Measurements from ENCODE around the gene PSORS1C2. TPM values are rescaled to one million over a fixed set of nuclear protein-coding genes. Genes with fewer than 3 reads are reported as not detected.
A peak's percentile ranks its signal among the peaks of the same experiment; 100 is the strongest.

Gene PSORS1C2
- total RNA-seq, 1 experiment from 2014 or later, result not detected

DNA sequence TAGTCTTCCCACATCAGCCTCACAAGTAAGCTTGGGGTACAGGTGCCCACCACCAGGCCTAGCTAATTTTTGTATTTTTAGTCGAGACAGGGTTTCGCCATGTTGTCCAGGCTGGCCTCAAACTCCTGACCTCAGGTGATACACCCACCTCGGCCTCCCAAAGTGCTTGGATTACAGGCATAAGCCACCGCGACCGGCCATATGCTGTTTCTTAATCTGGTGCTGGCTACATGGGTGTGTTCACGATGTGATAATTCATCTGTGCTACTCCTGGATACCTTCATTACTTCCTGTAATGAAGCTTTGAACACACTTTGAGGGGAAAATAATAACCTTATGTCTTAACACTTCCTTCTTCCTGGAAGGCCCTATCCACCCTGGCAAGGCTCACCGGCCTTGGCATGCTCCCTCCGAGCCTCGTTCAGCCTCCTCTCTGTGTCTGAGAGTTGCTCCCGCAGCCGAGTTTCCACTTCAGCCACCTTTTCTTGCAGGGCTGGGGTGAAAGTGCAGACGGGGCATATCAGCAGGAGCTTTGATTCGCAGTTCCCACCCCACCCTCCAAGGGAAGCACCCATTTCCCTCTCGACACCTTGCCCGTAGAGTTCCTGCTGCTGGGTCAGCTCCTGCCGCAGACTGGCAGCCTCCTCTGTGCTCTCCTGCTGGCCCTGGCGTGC, 5.6 kb upstream of the PSORS1C2 start:
- POLR2A ChIA-PET (ENCODE audit: low non-redundant PET), result no interaction called here
- intact Hi-C loops (cut with micrococcal nuclease; ENCODE audit: unreplicated experiment), result no loop called here
- no TSS peak for BruUV-seq (replicated peaks)

DNA sequence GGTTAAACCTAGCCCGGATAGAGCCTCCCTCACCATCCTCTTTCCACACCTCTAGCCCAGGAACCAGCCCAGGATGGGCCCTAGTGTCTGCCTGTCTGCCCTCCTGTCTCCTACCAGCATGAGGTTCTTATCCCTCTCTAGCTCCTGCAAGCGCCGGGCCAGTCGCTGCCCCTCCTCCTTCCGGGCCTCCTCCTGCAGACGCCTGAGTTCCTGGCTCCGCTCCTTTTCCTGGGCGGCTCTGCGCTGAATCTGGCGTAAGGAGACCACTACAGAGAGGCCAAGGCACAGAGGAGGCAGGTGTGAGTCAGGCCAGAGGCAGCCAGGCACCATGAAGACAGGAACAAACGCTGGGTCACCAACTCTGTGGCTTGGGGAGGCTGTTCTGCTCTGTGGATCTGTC, 4.3 kb upstream of the PSORS1C2 start:
- Histone ChIP-seq H3K4me3 (ENCODE audit: low read depth, low read length, poor library complexity, severe bottlenecking) (no peak overlapping the region), H3K9me3 (ENCODE audit: low read depth, low read length, poor library complexity, severe bottlenecking) (no peaks in the 10 kb centered on the region), H3K27me3 (replicated peaks; ENCODE audit: insufficient read depth, low read depth, low read length, poor library complexity) (no peaks in the 10 kb centered on the region), H3K36me3 (ENCODE audit: insufficient read depth, low read length, poor library complexity, severe bottlenecking) (peaks cover 18% of the 10 kb centered on the region), H3K27ac (ENCODE audit: low read depth, low read length, poor library complexity, severe bottlenecking) (no peak overlapping the region), H3K4me1 (ENCODE audit: insufficient read depth, low read length, poor library complexity, severe bottlenecking) (no peaks in the 10 kb centered on the region)
- no peak for DNase-seq (ENCODE audit: low spot score)
- POLR2A ChIA-PET (ENCODE audit: low non-redundant PET), result no interaction called here
- no TSS peak for BruUV-seq (replicated peaks)
- intact Hi-C loops (cut with micrococcal nuclease; ENCODE audit: unreplicated experiment), result no loop called here
- TF ChIP-seq, protein P1, sequence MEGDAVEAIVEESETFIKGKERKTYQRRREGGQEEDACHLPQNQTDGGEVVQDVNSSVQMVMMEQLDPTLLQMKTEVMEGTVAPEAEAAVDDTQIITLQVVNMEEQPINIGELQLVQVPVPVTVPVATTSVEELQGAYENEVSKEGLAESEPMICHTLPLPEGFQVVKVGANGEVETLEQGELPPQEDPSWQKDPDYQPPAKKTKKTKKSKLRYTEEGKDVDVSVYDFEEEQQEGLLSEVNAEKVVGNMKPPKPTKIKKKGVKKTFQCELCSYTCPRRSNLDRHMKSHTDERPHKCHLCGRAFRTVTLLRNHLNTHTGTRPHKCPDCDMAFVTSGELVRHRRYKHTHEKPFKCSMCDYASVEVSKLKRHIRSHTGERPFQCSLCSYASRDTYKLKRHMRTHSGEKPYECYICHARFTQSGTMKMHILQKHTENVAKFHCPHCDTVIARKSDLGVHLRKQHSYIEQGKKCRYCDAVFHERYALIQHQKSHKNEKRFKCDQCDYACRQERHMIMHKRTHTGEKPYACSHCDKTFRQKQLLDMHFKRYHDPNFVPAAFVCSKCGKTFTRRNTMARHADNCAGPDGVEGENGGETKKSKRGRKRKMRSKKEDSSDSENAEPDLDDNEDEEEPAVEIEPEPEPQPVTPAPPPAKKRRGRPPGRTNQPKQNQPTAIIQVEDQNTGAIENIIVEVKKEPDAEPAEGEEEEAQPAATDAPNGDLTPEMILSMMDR (conservative IDR thresholded peaks at IDR 0.05; ENCODE audit: low read depth, low read length), result no peak
- TF ChIP-seq EZH2 (IDR thresholded peaks at IDR 0.05; ENCODE audit: borderline replicate concordance, low read depth, low read length, poor library complexity, severe bottlenecking), result no peak
- CTCF ChIA-PET, result no interaction called here

More for the DNA sequence above, 5.6 kb upstream of the PSORS1C2 start:
- no peaks in the 10 kb centered on the region for H3K27me3 ChIP-seq (replicated peaks; ENCODE audit: insufficient read depth, low read depth, low read length, poor library complexity)
- no peaks in the 10 kb centered on the region for H3K9me3 ChIP-seq (ENCODE audit: low read depth, low read length, poor library complexity, severe bottlenecking)
- no peaks in the 10 kb centered on the region for H3K4me1 ChIP-seq (ENCODE audit: insufficient read depth, low read length, poor library complexity, severe bottlenecking)
- no peak overlapping the region for H3K4me3 ChIP-seq (ENCODE audit: low read depth, low read length, poor library complexity, severe bottlenecking)
- CTCF ChIA-PET, result no interaction called here
- TF ChIP-seq, protein P1 (conservative IDR thresholded peaks at IDR 0.05; ENCODE audit: low read depth, low read length), result no peak
- no peak for TF ChIP-seq EZH2 (IDR thresholded peaks at IDR 0.05; ENCODE audit: borderline replicate concordance, low read depth, low read length, poor library complexity, severe bottlenecking)
- no peak overlapping the region for H3K27ac ChIP-seq (ENCODE audit: low read depth, low read length, poor library complexity, severe bottlenecking)
- no peak for DNase-seq (ENCODE audit: low spot score)
- peaks cover 18% of the 10 kb centered on the region for H3K36me3 ChIP-seq (ENCODE audit: insufficient read depth, low read length, poor library complexity, severe bottlenecking)

DNA sequence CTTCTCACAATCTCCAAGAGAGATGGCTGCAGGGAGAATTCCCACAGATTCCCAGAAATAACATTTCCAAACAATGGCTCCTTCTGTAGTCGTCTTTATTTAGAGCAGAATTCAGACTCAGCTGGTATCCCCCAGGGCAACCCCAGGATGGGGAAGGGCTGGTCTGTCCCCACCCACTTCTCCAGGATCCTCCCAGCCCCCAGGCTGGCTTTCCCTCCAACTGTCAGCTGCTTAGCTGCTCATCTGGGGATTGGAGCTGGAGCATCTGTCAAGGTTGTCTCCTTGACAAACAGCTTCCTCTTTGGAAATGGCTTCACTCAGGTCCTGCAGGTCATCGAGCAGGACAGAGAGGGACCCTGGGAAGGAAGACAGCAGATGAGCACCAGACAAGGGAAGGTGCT, 3.5 kb upstream of the PSORS1C2 start:
- H3K9me3 ChIP-seq (ENCODE audit: low read depth, low read length, poor library complexity, severe bottlenecking), result no peaks in the 10 kb centered on the region
- no peak overlapping the region for H3K27ac ChIP-seq (ENCODE audit: low read depth, low read length, poor library complexity, severe bottlenecking)
- TF ChIP-seq, protein P1 (conservative IDR thresholded peaks at IDR 0.05; ENCODE audit: low read depth, low read length), result no peak
- TF ChIP-seq EZH2 (IDR thresholded peaks at IDR 0.05; ENCODE audit: borderline replicate concordance, low read depth, low read length, poor library complexity, severe bottlenecking), result no peak
- no peak for DNase-seq (ENCODE audit: low spot score)
- BruUV-seq (replicated peaks), result TSS peak; percentile 82
- POLR2A ChIA-PET (ENCODE audit: low non-redundant PET), result interaction anchor here (0.6 kb wide), 1 partner anchor 47 kb away, joined by 4 read pairs; no protein-coding TSS in a partner anchor
- H3K4me1 ChIP-seq (ENCODE audit: insufficient read depth, low read length, poor library complexity, severe bottlenecking), result no peaks in the 10 kb centered on the region
- intact Hi-C loops (cut with micrococcal nuclease; ENCODE audit: unreplicated experiment), result no loop called here
- H3K27me3 ChIP-seq (replicated peaks; ENCODE audit: insufficient read depth, low read depth, low read length, poor library complexity), result no peaks in the 10 kb centered on the region
- H3K36me3 ChIP-seq (ENCODE audit: insufficient read depth, low read length, poor library complexity, severe bottlenecking), result peaks cover 18% of the 10 kb centered on the region
- CTCF ChIA-PET, result no interaction called here
- no peak overlapping the region for H3K4me3 ChIP-seq (ENCODE audit: low read depth, low read length, poor library complexity, severe bottlenecking)
